ENCODE measurements around the gene EXOC6. TPM values are rescaled to one million over a fixed set of nuclear protein-coding genes. Genes with fewer than 3 reads are reported as not detected.

EXOC6 gene
- total RNA-seq, 1 experiment from 2014 or later: 17.0 TPM

DNA sequence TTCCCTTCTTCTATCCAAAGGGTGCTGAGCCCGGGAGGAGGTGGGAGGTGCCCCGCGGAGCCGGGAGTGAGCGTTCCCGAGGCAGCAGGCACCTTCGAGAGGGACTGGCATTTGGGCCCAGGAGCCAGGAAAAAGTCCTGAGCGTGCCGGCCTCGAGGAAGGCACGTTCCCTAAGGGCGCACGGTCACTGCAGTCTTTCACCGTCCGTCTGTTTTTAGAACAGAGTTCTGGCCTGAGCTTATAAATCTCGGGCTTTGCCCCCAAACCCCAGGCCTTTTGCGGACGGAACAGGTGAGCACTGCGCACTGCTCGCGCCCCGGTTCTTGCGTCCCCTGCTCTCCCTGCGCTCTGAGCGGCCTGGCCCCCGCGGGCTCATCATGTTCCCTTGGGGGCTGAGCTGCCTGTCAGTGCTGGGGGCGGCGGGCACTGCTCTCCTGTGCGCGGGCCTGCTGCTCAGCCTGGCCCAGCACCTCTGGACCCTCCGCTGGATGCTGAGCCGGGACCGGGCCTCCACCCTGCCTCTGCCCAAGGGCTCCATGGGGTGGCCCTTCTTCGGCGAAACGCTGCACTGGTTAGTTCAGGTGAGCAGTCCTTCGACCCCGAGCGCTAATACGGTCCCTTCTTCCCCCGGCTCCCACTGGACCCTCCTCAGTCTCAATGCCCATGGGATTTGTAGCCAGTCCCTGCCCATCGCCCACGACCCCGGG, 212.7 kb downstream of the EXOC6 start:
- BruUV-seq (replicated peaks): no TSS peak
- Histone ChIP-seq H3K36me3 (ENCODE audit: control insufficient read depth, insufficient read depth, low read length) (0 out of 2 replicates have a peak, but pooled peaks cover 2% of the 10 kb centered on the region), H3K4me1 (ENCODE audit: control insufficient read depth, insufficient read depth, low read length) (peaks cover 9% of the 10 kb centered on the region; the same call in 1 of the 2 replicates), H3K27me3 (ENCODE audit: control insufficient read depth, insufficient read depth, low read length) (peaks cover 5% of the 10 kb centered on the region; the same call in 1 of the 2 replicates), H3K27ac (ENCODE audit: low read length) (no peak overlapping the region), H3K4me3 (ENCODE audit: low read depth in 2 of 2, low read length in 2 of 2) (no peak overlapping the region), H3K9me3 (ENCODE audit: control insufficient read depth, insufficient read depth, low read depth, low read length) (no peaks in the 10 kb centered on the region)
- TF ChIP-seq, protein P1, sequence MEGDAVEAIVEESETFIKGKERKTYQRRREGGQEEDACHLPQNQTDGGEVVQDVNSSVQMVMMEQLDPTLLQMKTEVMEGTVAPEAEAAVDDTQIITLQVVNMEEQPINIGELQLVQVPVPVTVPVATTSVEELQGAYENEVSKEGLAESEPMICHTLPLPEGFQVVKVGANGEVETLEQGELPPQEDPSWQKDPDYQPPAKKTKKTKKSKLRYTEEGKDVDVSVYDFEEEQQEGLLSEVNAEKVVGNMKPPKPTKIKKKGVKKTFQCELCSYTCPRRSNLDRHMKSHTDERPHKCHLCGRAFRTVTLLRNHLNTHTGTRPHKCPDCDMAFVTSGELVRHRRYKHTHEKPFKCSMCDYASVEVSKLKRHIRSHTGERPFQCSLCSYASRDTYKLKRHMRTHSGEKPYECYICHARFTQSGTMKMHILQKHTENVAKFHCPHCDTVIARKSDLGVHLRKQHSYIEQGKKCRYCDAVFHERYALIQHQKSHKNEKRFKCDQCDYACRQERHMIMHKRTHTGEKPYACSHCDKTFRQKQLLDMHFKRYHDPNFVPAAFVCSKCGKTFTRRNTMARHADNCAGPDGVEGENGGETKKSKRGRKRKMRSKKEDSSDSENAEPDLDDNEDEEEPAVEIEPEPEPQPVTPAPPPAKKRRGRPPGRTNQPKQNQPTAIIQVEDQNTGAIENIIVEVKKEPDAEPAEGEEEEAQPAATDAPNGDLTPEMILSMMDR (IDR thresholded peaks at IDR 0.05): no peak
- TF ChIP-seq SIN3A (IDR thresholded peaks at IDR 0.05; ENCODE audit: borderline replicate concordance, insufficient read depth, low read depth, low read length) (no peak), TCF7L2 (IDR thresholded peaks at IDR 0.05; ENCODE audit: low read depth, low read length) (no peak), POLR2AphosphoS5 (IDR thresholded peaks at IDR 0.05; ENCODE audit: low read depth, low read length) (no peak)
- TF ChIP-seq, protein P2, sequence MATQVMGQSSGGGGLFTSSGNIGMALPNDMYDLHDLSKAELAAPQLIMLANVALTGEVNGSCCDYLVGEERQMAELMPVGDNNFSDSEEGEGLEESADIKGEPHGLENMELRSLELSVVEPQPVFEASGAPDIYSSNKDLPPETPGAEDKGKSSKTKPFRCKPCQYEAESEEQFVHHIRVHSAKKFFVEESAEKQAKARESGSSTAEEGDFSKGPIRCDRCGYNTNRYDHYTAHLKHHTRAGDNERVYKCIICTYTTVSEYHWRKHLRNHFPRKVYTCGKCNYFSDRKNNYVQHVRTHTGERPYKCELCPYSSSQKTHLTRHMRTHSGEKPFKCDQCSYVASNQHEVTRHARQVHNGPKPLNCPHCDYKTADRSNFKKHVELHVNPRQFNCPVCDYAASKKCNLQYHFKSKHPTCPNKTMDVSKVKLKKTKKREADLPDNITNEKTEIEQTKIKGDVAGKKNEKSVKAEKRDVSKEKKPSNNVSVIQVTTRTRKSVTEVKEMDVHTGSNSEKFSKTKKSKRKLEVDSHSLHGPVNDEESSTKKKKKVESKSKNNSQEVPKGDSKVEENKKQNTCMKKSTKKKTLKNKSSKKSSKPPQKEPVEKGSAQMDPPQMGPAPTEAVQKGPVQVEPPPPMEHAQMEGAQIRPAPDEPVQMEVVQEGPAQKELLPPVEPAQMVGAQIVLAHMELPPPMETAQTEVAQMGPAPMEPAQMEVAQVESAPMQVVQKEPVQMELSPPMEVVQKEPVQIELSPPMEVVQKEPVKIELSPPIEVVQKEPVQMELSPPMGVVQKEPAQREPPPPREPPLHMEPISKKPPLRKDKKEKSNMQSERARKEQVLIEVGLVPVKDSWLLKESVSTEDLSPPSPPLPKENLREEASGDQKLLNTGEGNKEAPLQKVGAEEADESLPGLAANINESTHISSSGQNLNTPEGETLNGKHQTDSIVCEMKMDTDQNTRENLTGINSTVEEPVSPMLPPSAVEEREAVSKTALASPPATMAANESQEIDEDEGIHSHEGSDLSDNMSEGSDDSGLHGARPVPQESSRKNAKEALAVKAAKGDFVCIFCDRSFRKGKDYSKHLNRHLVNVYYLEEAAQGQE (IDR thresholded peaks at IDR 0.05; ENCODE audit: insufficient read depth in 1 of 2, low read depth in 2 of 2, low read length in 1 of 2): no peak
- DNase-seq (ENCODE audit: low read depth, low spot score): no peak
- ChIA-PET POLR2A (interaction anchor here (0.5 kb wide), 1 partner anchor 467 kb away, joined by 3 read pairs; no protein-coding TSS in a partner anchor), CTCF (no interaction called here)
- intact Hi-C loops (cut with micrococcal nuclease; ENCODE audit: unreplicated experiment): no loop called here
- no peak for ATAC-seq
- in situ Hi-C loops (cut with HindIII; ENCODE audit: low pct_unique_long_range_greater_than_20kb, low sequenced_read_pairs): no loop called here

DNA sequence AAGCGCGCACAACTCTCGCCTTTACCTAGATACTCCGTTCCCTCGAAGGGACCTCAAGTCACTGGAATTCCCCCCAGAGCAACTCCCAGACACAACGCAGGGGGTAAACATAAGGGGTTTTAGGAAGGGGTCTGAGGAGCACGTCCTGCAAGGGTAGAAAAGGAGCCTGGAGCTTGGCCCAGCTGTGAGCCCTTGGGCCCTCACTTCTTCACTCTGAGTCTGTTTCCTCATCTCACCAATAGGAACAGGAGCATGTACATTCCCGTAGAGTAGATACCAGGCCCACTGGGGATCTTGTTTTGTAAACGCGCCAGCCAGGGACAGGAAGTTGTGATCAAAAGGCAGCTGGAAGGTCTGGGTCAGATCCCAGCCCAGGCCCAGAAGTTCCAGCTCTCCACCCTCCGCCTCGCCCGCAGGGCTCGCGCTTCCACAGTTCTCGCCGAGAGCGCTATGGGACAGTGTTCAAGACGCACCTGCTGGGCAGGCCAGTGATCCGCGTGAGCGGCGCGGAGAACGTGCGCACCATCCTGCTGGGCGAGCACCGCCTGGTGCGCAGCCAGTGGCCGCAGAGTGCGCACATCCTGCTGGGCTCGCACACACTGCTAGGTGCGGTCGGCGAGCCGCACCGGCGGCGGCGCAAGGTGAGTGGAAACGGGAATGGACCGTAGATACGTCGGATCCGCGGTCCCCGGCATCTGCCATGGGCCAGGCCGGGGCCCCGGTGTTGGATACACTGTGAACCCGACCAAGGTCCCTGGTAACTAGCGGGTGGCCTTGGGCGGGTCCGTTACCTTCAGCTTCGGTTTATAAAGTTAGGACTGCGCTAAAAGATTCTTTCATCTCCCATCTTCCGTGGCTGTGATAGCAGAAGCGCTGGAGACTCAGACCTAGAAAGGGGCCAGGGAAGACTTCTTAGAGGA, 213.5 kb downstream of the EXOC6 start:
- Histone ChIP-seq H3K36me3 (ENCODE audit: control insufficient read depth, insufficient read depth, low read length) (0 out of 2 replicates have a peak, but pooled peaks cover 2% of the 10 kb centered on the region), H3K4me3 (ENCODE audit: low read depth in 2 of 2, low read length in 2 of 2) (peak overlapping the region; percentile 55 to 73), H3K27me3 (ENCODE audit: control insufficient read depth, insufficient read depth, low read length) (peaks cover 12% of the 10 kb centered on the region), H3K4me1 (ENCODE audit: control insufficient read depth, insufficient read depth, low read length) (peaks cover 9% of the 10 kb centered on the region; the same call in 1 of the 2 replicates), H3K9me3 (ENCODE audit: control insufficient read depth, insufficient read depth, low read depth, low read length) (no peaks in the 10 kb centered on the region), H3K27ac (ENCODE audit: low read length) (peak overlapping the region; percentile 60)
- CTCF ChIA-PET: no interaction called here
- ATAC-seq (peak; percentile 69), DNase-seq (ENCODE audit: low read depth, low spot score) (no peak)
- in situ Hi-C loops (cut with HindIII; ENCODE audit: low pct_unique_long_range_greater_than_20kb, low sequenced_read_pairs): no loop called here
- POLR2A ChIA-PET: interaction anchor here (0.5 kb wide), 1 partner anchor 466 kb away, joined by 3 read pairs; no protein-coding TSS in a partner anchor
- intact Hi-C loops (cut with micrococcal nuclease; ENCODE audit: unreplicated experiment): no loop called here
- TF ChIP-seq POLR2AphosphoS5 (IDR thresholded peaks at IDR 0.05; ENCODE audit: low read depth, low read length) (no peak), SIN3A (IDR thresholded peaks at IDR 0.05; ENCODE audit: borderline replicate concordance, insufficient read depth, low read depth, low read length) (no peak; the same call in 1 of the 2 replicates), TCF7L2 (IDR thresholded peaks at IDR 0.05; ENCODE audit: low read depth, low read length) (no peak; the same call in 1 of the 2 replicates)
- TF ChIP-seq, protein P1 (IDR thresholded peaks at IDR 0.05): no peak
- TF ChIP-seq, protein P2 (IDR thresholded peaks at IDR 0.05; ENCODE audit: insufficient read depth in 1 of 2, low read depth in 2 of 2, low read length in 1 of 2): no peak
- BruUV-seq (replicated peaks): no TSS peak
